Activated naive CD4-positive, alpha-beta T cell treated with anti-CD3 and anti-CD28 coated beads for 36 hours (primary cell): ENCODE measurements around the gene SDCCAG8. TPM values are rescaled to one million over a fixed set of nuclear protein-coding genes. Genes with fewer than 3 reads are reported as not detected.
"Not testable (repeated sequence)": the region's sequence is repeated elsewhere in the genome, so short reads cannot be mapped to it uniquely, and the experiment has no call there.

Experiments
- CTCF ChIA-PET: fragments of 350-600 bp; sonication (Branson Sonifier 250); formaldehyde crosslinking; loops from one replicate; lab custom pipeline; 2021; ENCODE audit warnings: antibody characterized with exemption; lab: Charles Lee
- DNase-seq: peaks from one replicate; pipeline ENCODE4 v3.0.0-alpha.2; 2020
- H3K27ac Mint-ChIP-seq: one replicate; pipeline ENCODE4 v1.8.0; 2021; ENCODE audit warnings: mild to moderate bottlenecking, mixed read lengths
- H3K27me3 Mint-ChIP-seq: one replicate; pipeline ENCODE4 v1.8.0; 2021; ENCODE audit warnings: low read depth, mixed read lengths
- H3K36me3 Mint-ChIP-seq: one replicate; pipeline ENCODE4 v1.8.0; 2021; ENCODE audit warnings: low read depth, mixed read lengths
- H3K4me1 Mint-ChIP-seq: one replicate; pipeline ENCODE4 v1.8.0; 2021; ENCODE audit warnings: low read depth, mixed read lengths
- H3K4me3 Mint-ChIP-seq: one replicate; pipeline ENCODE4 v1.8.0; 2021; ENCODE audit warnings: mild to moderate bottlenecking, moderate library complexity, mixed read lengths
- H3K9me3 Mint-ChIP-seq: one replicate; pipeline ENCODE4 v1.8.0; 2021; ENCODE audit warnings: mixed read lengths
- intact Hi-C: fragments of 100-400 bp; cut with micrococcal nuclease; formaldehyde crosslinking; loops from one replicate; pipeline ENCODE4 v1.15.1; 2023
- total RNA-seq, 2 experiments: library from RNA; stranded (reverse); gene quantifications; one replicate each; pipeline ENCODE4 v1.2.3, GENCODE V29; 2021

Gene SDCCAG8
- total RNA-seq, 2 experiments from 2014 or later: 24.5 to 29.9 TPM

- intact Hi-C loops: loop anchor here (10.0 kb wide), 1 partner anchor 665 kb away; no protein-coding TSS in a partner anchor
- H3K36me3 Mint-ChIP-seq: peaks cover 13% of the 10 kb centered on the region
- H3K9me3 Mint-ChIP-seq: no peaks in the 10 kb centered on the region
- no peak overlapping the region for H3K27ac Mint-ChIP-seq
- no peak overlapping the region for H3K4me3 Mint-ChIP-seq
- no peaks in the 10 kb centered on the region for H3K27me3 Mint-ChIP-seq
- no peaks in the 10 kb centered on the region for H3K4me1 Mint-ChIP-seq
- no peak for DNase-seq
- CTCF ChIA-PET: interaction anchor here (0.6 kb wide), 1 partner anchor 538 kb away, joined by 3 read pairs; no protein-coding TSS in a partner anchor
These were observed 64.4 kb downstream of the SDCCAG8 start for GRCh38 chr1:243320224-243320623.

- no peaks in the 10 kb centered on the region for H3K9me3 Mint-ChIP-seq
- no peak overlapping the region for H3K27ac Mint-ChIP-seq
- intact Hi-C loops: loop anchor here (10.0 kb wide), 1 partner anchor 668 kb away; no protein-coding TSS in a partner anchor
- no peak for DNase-seq
- H3K4me1 Mint-ChIP-seq: no peaks in the 10 kb centered on the region
- peaks cover 8% of the 10 kb centered on the region for H3K36me3 Mint-ChIP-seq
- no peaks in the 10 kb centered on the region for H3K27me3 Mint-ChIP-seq
- no peak overlapping the region for H3K4me3 Mint-ChIP-seq
- CTCF ChIA-PET: interaction anchor here (0.6 kb wide), 2 partner anchors 85 to 106 kb away, joined by 3 to 5 read pairs; no protein-coding TSS in a partner anchor
These were observed 66.5 kb downstream of the SDCCAG8 start for GRCh38 chr1:243322326-243322725.

- CTCF ChIA-PET: interaction anchor here (0.7 kb wide), 1 partner anchor 27 kb away, joined by 3 read pairs; no protein-coding TSS in a partner anchor
- no peak for DNase-seq
- peak overlapping the region; percentile 6 for H3K27ac Mint-ChIP-seq
- no peaks in the 10 kb centered on the region for H3K27me3 Mint-ChIP-seq
- H3K4me3 Mint-ChIP-seq: no peak overlapping the region
- H3K4me1 Mint-ChIP-seq: no peaks in the 10 kb centered on the region
- no peaks in the 10 kb centered on the region for H3K9me3 Mint-ChIP-seq
- intact Hi-C loops: loop anchor here (10.0 kb wide), 1 partner anchor 669 kb away; no protein-coding TSS in a partner anchor
- peaks cover 3% of the 10 kb centered on the region for H3K36me3 Mint-ChIP-seq
These were observed 67.7 kb downstream of the SDCCAG8 start for GRCh38 chr1:243323491-243323890.

- no peaks in the 10 kb centered on the region for H3K4me1 Mint-ChIP-seq
- no peak overlapping the region for H3K4me3 Mint-ChIP-seq
- intact Hi-C loops: loop anchor here (1.0 to 10.0 kb wide), 6 partner anchors 483 to 1307 kb away; no protein-coding TSS in a partner anchor
- no peak overlapping the region for H3K27ac Mint-ChIP-seq
- CTCF ChIA-PET: no interaction called here
- no peaks in the 10 kb centered on the region for H3K9me3 Mint-ChIP-seq
- H3K36me3 Mint-ChIP-seq: peaks cover 1% of the 10 kb centered on the region
- peak; percentile 45 for DNase-seq
- no peaks in the 10 kb centered on the region for H3K27me3 Mint-ChIP-seq
These were observed 69.6 kb downstream of the SDCCAG8 start for GRCh38 chr1:243325305-243325890.

GRCh38 chr1:243332440-243332839 is 76.6 kb downstream of the SDCCAG8 start:
- intact Hi-C loops: no loop called here
- Mint-ChIP-seq H3K4me3 (no peak overlapping the region), H3K27me3 (no peaks in the 10 kb centered on the region), H3K36me3 (peaks cover 39% of the 10 kb centered on the region), H3K4me1 (peaks cover 10% of the 10 kb centered on the region), H3K9me3 (no peaks in the 10 kb centered on the region), H3K27ac (no peak overlapping the region)
- CTCF ChIA-PET: no interaction called here
- no peak for DNase-seq

- Mint-ChIP-seq H3K4me3 (no peak overlapping the region), H3K27me3 (no peaks in the 10 kb centered on the region), H3K4me1 (peaks cover 10% of the 10 kb centered on the region), H3K27ac (no peak overlapping the region), H3K36me3 (peaks cover 39% of the 10 kb centered on the region), H3K9me3 (no peaks in the 10 kb centered on the region)
- no peak for DNase-seq
- CTCF ChIA-PET: no interaction called here
- intact Hi-C loops: no loop called here
These were observed 79.5 kb downstream of the SDCCAG8 start for GRCh38 chr1:243335292-243335691.

GRCh38 chr1:243336163-243336562 is 80.3 kb downstream of the SDCCAG8 start:
- peak; percentile 11 for DNase-seq
- intact Hi-C loops: no loop called here
- H3K27ac Mint-ChIP-seq: peak overlapping the region; percentile 48
- H3K36me3 Mint-ChIP-seq: peaks cover 35% of the 10 kb centered on the region
- H3K4me3 Mint-ChIP-seq: no peak overlapping the region
- H3K4me1 Mint-ChIP-seq: peaks cover 10% of the 10 kb centered on the region
- CTCF ChIA-PET: no interaction called here
- H3K9me3 Mint-ChIP-seq: no peaks in the 10 kb centered on the region
- H3K27me3 Mint-ChIP-seq: no peaks in the 10 kb centered on the region

GRCh38 chr1:243338848-243339247 is 83.0 kb downstream of the SDCCAG8 start:
- peaks cover 10% of the 10 kb centered on the region for H3K4me1 Mint-ChIP-seq
- H3K27me3 Mint-ChIP-seq, H3K9me3 Mint-ChIP-seq, H3K4me3 Mint-ChIP-seq, intact Hi-C loops, CTCF ChIA-PET, DNase-seq, H3K27ac Mint-ChIP-seq: not testable (repeated sequence)
- H3K36me3 Mint-ChIP-seq: peaks cover 18% of the 10 kb centered on the region

GRCh38 chr1:243341074-243341473 is 85.2 kb downstream of the SDCCAG8 start:
- CTCF ChIA-PET: interaction anchor here (1.2 kb wide), 1 partner anchor 82 kb away, joined by 3 read pairs; no protein-coding TSS in a partner anchor
- no peak overlapping the region for H3K27ac Mint-ChIP-seq
- H3K4me3 Mint-ChIP-seq: no peak overlapping the region
- H3K9me3 Mint-ChIP-seq: no peaks in the 10 kb centered on the region
- H3K4me1 Mint-ChIP-seq: peaks cover 11% of the 10 kb centered on the region
- no peak for DNase-seq
- peaks cover 13% of the 10 kb centered on the region for H3K36me3 Mint-ChIP-seq
- intact Hi-C loops: no loop called here
- H3K27me3 Mint-ChIP-seq: no peaks in the 10 kb centered on the region

GRCh38 chr1:243343970-243344937 is 88.4 kb downstream of the SDCCAG8 start:
- DNase-seq: no peak

GRCh38 chr1:243345205-243345604 is 89.4 kb downstream of the SDCCAG8 start:
- H3K4me1 Mint-ChIP-seq: peaks cover 2% of the 10 kb centered on the region
- H3K27ac Mint-ChIP-seq: no peak overlapping the region
- intact Hi-C loops: loop anchor here (2.0 kb wide), 2 partner anchors 72 to 712 kb away; no protein-coding TSS in a partner anchor
- H3K4me3 Mint-ChIP-seq: no peak overlapping the region
- CTCF ChIA-PET: interaction anchor here (0.7 to 3.3 kb wide), 3 partner anchors 404 to 926 kb away, joined by 3 to 14 read pairs (median 3); no protein-coding TSS in a partner anchor
- peaks cover 21% of the 10 kb centered on the region for H3K36me3 Mint-ChIP-seq
- no peaks in the 10 kb centered on the region for H3K27me3 Mint-ChIP-seq
- no peaks in the 10 kb centered on the region for H3K9me3 Mint-ChIP-seq
- DNase-seq: peak; percentile 19

More at GRCh38 chr1:243343970-243344937, 88.4 kb downstream of the SDCCAG8 start:
- CTCF ChIA-PET: interaction anchor here (0.6 to 3.3 kb wide), 18 partner anchors 10 to 929 kb away, joined by 3 to 14 read pairs (median 4); no protein-coding TSS in a partner anchor
- no peak overlapping the region for H3K27ac Mint-ChIP-seq
- peaks cover 2% of the 10 kb centered on the region for H3K4me1 Mint-ChIP-seq
- peaks cover 16% of the 10 kb centered on the region for H3K36me3 Mint-ChIP-seq
- no peak overlapping the region for H3K4me3 Mint-ChIP-seq
- intact Hi-C loops: loop anchor here (1.0 to 2.0 kb wide), 6 partner anchors 73 to 955 kb away; no protein-coding TSS in a partner anchor
- no peaks in the 10 kb centered on the region for H3K27me3 Mint-ChIP-seq
- H3K9me3 Mint-ChIP-seq: no peaks in the 10 kb centered on the region

- peaks cover 2% of the 10 kb centered on the region for H3K4me1 Mint-ChIP-seq
- peaks cover 21% of the 10 kb centered on the region for H3K36me3 Mint-ChIP-seq
- no peaks in the 10 kb centered on the region for H3K27me3 Mint-ChIP-seq
- H3K4me3 Mint-ChIP-seq: no peak overlapping the region
- DNase-seq: no peak
- intact Hi-C loops: loop anchor here (2.0 kb wide), 1 partner anchor 505 kb away; the partner anchor contains the start of gene AKT3
- CTCF ChIA-PET: interaction anchor here (0.7 to 3.3 kb wide), 3 partner anchors 403 to 902 kb away, joined by 3 to 14 read pairs (median 3); no protein-coding TSS in a partner anchor
- H3K27ac Mint-ChIP-seq: no peak overlapping the region
- H3K9me3 Mint-ChIP-seq: no peaks in the 10 kb centered on the region
These were observed 90.2 kb downstream of the SDCCAG8 start for GRCh38 chr1:243346016-243346415.
